ENCODE data around the gene MAPK10.

GRCh38 chr4:85993641-85994040 is 366.2 kb downstream of the MAPK10 start:
- no peak for TF ChIP-seq EZH2 (IDR thresholded peaks at IDR 0.05)
- TF ChIP-seq POLR2AphosphoS5 (IDR thresholded peaks at IDR 0.05; ENCODE audit: borderline replicate concordance, low read depth, low read length) = no peak

Data from SK-N-MC (cell line).